OCI-M2 (cell line): ENCODE results near the gene TOX2.

Source experiments
- DNase-seq: peaks from one replicate; lab custom pipeline; 2025; ENCODE audit not compliant: unreplicated experiment; lab: John Stamatoyannopoulos, UW

TOX2 gene

DNA sequence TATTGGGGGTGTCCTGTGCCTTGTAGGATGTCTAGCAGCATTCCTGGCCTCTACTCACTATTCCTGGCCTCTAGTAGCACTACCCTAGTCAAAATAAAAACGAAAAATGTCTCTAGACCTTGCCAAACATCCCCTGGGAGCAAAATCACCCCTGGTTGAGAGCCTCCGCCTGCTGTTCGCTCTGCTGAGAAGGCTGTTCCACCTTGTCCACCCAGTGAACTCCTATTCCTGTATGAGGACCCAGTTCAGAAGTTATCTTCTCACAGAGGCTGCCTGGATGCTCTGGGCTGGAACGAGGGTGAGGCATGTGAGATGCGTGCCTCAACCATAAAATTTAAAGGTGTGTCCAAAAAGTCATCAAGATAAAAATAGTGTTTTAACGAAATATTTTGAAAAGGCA is 101.9 kb downstream of the TOX2 start:
- DNase-seq, result no peak

DNA sequence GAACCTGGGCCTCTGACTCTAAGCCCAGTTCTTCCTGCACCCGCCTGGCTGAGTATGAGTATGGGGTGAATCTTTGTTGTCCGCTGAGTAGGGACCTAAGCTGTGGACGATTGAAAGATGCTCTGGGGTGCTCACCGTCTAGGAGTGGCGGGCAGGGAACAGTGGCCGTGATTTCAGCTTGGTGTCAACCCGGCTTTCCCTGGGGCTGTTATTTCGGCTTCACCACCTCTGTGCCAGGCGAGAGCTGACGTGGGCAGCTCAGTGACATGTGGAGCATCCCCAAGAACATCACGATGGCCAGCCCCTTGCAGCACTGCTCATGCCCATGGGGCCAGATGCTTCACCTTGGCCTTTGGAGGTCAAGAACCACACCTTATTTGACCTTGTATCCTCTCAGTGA is 102.6 kb downstream of the TOX2 start:
- DNase-seq, result no peak

DNA sequence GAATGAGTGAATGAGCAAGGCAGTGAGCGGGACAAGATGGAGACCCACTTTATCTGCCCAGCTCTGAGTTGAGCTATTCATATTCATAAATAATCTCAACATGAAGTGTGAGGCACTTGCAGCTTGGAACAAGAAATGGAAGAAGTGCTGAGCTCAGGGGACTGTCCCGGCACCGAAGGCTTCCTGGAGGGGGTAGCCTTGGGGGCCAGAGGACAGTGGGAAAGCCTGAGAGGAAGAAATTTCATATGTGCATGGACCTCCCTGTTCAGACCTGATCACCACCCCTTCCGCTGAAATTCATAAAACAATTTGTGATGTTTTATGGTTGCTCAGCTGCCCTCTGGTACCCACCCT is 103.2 kb downstream of the TOX2 start:
- no peak for DNase-seq

DNA sequence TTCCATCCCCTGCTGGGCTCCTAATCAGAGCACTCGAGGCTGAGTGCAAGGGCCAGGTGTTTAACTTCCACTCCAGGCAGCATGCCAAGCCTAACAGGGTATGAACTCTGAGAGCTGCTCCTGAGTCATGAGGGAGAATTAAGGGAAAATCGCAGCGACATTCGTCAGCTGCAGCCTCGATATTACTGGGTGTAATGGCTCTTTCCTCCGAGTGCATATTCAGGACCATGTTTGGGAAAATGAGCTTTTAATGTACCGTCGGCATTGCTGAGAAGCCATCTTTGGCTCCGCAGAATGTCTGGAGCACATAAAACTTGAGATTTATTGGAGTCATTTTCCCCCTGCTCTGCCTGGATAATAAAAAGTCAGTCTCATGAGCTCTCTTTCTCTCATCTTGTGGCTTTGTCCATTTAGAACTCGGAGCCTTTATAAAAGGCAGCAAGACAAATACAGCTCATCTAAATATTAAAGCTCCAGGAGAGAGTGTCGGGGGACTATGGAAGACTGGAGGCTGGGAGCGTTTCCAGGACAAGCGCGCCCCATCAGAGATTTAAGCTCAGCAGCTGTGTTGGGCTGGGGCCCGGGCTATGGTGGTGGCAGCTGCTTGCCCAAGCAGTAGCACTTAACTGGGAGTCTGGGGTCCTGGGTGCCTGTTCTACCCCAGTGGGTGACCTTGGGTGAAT is 103.7 kb downstream of the TOX2 start:
- no peak for DNase-seq

DNA sequence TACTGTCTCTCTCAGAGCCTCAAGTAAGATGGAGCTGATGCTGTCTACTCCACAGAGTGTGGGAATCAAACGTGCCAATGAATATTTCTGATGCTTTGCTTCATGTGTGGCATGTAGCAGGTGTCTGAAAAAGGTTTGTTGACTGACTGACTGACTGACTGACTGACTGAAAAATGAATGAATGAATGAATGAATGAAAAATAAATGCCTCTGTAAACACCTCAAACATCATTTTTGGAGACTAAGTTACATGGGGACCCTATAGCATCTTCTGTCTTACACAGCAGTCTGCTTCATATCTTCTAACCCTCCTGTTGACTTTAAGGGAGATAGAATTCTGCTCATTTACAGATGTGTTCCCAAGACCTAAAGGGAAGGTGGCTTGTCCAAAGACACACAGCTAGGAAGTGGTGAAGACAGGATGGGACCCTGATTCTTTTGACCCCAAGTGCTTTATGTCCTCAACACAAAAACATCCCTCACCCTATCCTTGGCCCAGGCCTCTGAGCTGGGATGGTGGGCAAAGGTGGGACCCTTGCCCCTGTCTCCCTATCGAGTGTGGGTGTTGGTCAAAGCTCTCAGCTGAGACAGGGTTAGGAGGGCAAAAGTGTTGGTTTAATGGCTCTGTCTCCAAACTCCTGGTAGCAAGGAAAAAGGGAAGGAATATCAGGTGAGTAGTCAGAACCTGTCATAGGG is 104.4 kb downstream of the TOX2 start:
- no peak for DNase-seq

DNA sequence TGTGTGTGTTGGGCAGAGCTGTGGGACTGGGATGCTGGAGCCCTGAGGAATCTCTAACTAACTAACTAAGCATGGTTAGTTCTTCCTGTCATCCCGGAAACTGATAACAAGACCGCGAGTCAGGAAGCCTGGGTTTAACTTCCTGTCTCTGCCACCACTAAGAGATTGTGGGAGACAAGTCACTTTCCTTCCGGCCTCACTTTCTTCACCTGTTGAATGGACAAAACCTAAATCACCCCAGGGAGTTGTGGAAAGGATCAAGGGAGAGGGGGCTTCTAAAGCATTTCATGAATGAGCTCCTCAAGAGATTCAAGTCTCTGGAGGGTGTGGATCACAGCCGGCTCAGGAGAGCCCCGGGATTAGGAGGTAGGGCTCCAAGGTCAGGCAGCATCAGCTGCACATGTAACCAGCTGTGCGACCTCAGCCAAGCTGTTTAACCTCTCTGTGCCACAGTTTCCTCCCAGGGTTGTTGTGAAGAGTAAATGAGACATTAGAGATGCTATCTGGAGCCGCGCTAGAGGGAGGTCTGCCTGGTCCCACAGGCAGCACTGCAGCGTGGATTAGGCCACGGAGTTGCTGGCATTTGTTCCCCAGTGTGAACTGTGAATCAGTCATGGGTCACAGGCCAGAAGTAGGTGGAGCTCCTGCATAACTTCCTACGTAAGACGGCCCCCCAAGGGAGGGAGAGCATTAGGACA is 105.1 kb downstream of the TOX2 start:
- no peak for DNase-seq

DNA sequence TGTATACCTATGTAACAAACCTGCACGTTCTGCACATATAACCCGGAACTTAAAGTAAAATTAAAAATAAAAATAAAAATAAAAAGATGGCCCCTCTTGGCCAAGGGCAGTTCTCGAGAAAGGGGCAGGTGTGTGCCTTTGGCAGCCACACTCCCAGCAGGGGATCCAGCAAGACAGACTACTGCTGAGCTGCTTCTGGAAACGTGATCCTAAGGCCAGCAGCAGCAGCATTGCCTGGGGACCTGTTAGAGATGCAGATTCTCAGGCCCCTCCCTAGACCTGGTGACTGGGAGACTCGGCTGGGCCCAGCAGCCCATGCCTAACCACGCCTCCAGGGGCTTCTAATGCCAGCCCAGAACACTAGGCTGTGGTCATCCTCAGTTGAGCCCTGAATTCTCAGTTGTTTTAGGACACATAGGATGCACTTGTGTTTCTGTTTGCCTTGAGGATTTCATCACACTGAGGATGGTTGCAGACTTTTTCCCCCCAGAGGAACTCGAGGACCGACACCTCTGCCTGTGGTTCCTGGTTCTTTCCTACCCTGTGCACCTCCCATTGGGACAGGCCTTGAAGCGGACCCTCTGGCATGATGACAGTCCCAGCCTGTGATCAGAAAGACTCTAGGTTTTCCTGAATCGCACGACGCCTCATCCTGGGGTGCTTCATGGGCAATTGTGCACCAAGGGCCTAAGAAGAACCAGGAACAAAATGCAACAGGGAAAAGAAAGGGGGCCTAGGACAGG is 105.9 kb downstream of the TOX2 start:
- no peak for DNase-seq

DNA sequence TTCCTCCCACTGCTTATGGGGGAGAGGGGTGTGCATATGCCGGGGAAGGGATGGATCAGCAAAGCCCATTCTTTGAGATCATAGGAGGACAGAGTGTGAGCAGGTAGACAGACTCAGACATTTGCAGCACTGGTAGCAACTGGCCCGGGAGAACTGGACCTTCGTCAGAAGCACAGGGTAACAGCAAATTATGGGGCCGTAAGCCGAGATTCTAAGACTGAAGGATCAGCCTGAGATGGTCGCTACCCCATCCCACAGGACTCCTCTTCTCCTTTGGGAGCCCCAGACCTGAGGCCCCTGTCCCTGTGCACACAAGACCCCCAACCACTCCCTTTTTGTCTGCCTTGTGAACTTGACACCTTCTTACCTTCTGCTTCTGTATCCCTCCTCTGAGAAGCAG is 106.5 kb downstream of the TOX2 start:
- no peak for DNase-seq

DNA sequence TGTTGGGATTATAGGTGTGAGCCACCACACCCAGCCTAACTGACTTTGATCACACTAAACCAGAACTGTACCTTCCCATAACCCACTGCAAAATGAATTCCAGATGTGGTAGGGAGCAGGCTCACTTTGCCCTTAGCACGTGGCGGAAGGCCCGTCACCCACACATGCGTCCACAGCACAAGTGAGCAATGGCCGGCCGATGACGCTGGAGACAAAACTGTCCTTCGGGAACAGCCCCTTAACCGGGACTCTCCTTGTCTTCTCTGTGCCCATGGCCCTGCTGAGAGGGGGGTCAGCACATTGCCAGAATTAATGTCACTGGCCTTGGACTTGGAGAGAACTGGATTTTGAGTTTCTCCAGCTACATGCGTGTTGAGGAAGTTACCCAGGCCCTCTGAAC is 107.2 kb downstream of the TOX2 start:
- DNase-seq, result no peak

DNA sequence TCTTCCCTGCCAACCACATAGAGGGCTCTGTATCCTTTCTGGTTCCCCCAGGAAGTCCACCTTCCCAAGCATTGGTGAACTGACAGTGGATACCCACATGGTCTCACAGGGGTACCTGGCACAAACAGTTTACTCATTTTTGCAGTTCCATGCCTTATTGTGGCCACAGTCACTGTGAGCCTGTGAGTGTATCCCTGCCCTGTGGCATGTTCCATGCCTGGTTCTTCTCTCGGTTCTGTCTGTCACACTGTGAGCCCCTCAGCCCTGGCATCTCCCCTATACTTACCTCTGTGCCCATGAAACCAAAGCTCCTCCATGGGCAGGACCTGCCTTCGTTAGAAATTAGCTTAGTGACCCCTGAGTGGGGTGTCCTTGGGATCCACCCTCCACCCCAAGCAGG is 107.8 kb downstream of the TOX2 start:
- DNase-seq, result no peak

DNA sequence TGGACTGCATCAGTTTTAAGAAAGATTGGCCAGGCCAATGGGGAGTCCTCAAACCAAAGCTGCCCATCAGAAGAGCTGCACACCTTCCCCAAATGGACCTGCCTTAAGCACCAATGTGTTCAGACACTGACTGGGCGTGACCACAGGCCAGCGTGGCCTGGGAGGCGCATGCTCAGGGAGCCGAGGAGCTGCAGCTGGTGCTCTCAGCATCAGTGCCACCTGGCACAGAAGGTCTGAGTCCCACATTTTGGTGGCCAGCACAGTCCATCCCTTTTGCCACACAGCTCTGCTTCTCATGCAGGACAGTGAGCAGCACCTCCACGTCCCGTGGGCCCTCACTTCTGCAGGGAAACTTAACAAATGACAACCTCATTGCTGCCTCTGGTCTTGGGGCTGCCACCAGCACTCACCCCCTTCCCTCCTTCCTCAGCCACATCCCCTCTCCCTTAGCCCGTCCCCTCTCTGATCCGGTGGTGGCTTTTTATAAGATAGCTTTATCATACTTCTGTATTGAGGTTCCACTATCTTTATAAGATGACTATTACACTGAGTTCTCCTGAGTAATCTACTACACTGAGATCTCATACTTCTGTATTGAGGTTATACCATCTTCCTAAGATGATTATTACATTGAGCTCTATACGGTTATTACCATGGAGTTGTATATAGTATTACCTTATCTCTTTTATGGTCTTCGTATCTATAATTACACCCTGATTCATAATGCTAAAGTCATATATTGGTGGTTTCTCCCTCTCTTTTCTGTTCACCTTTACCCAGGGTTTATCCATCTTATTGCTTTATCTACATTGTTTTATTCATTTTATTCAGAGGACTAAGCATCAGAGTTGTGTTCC is 109.1 kb downstream of the TOX2 start:
- DNase-seq, result no peak

DNA sequence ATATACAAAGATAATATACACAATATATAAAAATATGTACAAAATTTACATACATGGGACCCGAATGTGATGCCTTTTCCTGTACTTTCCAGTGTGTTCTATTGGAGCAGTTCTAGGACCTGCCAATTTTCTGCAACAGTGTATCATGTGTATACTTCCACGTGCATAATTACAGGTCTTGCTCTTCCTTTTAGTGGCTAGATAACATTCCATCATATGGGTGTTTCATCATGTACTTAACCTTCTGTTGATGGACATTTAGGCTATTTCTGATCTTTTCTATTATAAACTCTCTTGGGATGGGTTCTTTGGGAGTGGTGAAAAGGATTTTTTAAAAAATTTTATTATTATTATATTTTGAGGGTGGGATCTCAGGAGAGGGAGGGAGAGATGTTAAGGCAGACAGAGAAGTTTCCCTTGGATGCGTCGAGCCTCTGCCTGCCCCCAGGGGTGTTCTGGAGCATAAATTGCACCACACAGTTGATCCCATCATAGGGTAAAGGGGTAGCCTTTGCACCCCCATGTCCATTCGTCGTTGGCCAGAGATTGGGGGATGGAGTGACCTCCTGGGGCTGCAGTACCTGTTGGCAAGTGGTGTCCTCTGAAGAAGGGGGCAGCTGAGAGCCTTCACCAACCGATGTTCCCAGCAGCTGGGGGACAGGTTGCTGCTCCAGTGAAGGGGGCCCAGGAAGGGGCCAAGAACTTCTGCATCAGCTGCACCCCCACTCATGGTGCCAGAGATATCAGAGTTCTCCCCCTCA is 110.3 kb downstream of the TOX2 start:
- DNase-seq, result no peak

DNA sequence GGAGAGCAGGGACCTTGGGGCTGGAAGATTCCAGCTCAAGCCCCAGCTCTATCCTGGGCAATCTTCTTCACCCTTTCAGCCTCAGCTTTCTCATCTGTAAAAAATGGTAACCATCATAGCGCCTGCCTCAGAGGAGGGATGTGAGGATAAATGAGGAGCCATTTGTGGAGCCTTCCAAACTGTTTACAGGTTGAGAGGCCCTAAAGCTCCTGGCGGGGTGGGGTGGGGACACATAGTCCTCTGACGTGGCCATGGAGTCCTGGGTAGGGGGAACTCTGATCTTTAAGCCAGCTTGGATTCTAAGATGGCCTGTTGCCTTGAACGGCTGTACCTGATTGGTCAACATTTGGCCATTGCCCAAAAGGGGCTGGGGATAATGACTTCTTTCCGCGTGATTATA is 111.1 kb downstream of the TOX2 start:
- DNase-seq, result no peak

DNA sequence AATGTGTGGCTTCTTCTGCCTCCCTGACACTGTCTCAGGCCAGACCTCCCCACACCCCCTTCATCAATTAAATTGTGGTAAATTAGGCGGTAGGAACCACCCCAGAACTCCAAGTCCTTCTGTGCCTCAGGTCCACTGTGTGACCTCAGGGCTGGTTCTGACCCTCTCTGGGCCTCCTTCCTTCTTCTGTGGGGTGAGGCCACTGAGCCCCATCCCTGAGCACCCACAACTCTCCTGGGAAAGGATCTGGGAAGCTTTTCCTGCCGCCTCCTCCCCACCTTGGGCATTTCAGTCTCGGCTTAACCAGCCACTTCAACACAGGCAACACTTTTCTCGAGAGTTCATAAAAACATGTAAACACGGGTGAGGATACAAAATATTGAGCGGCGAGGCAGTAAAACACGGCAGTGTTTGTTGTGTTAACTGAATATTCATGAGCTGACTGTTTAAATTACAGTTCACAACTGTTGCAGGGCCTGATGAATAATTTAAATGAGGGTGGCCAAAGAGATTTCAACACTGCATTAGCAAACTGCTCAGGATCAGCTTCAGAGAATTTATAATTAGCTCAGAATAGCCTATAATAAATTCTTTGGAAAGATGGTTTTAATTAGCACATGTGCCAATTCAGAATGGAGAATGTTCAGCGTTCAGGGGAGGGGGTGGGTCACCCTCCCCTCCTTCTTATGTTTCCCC is 112.1 kb downstream of the TOX2 start:
- no peak for DNase-seq

DNA sequence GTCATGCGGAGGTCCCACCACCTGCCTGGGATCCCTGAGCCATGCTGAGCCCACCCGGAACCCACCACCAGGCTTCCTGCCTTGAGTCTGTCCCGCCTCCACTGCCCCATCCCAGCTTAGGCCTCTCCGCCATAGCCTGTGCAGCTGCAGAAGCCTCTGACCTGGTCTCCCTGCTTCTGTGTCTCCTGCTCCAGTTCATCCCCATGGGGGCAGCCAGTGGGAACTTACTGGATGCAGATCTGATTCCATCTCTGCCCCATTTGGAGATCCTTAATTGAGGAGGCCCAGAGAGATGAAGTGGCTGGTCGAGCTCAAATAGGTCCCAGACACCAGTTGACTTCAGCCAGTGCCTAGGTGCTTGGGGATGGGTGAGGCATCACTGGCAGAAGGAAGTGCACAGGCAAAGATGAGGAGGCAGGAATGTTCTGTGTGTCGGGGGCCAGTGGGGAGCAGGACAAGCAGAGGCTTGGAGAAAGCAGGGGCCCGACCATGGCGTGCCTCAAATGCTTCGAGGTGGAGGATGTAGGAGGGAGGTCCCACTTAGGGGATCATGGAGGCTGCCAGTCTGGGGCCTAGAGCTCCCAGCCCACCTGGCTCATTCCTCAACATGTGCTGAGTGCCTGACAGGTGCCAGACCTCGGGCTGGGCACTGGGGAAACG is 112.8 kb downstream of the TOX2 start:
- DNase-seq, result no peak

DNA sequence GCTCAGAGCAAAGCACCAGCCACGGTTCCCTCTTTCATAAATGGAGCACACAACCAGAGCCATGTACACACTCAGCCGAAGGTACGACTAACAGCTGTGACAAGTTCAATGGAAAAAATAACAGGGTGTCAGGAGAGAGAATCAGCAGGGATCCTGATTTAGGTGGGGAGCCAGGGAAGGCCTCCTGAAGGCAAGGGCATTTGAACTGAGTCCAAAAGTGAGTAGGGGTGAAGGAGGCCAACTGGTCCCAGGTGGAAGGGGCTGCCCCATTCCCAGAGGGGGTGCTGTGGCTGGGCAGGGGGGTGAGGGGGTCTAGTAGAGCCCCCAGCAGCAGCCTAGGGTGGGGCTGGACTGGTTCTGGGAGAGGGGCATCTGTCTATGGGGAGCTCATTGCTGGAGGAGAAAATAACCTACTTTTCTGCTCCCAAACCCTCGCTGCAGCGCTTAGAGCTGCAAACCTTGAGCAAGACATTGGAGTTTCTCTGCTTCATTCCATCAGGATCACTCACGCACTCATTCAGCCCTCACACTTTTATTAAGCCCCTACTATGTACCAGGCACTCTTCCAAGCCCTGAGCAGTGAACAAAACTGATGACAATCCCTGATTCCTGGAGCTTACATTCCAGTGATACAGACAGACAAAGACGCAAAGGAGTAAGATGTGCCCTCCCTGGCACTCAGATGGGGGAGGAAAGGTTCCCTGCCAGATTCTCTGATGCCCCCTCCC is 113.5 kb downstream of the TOX2 start:
- DNase-seq, result no peak

DNA sequence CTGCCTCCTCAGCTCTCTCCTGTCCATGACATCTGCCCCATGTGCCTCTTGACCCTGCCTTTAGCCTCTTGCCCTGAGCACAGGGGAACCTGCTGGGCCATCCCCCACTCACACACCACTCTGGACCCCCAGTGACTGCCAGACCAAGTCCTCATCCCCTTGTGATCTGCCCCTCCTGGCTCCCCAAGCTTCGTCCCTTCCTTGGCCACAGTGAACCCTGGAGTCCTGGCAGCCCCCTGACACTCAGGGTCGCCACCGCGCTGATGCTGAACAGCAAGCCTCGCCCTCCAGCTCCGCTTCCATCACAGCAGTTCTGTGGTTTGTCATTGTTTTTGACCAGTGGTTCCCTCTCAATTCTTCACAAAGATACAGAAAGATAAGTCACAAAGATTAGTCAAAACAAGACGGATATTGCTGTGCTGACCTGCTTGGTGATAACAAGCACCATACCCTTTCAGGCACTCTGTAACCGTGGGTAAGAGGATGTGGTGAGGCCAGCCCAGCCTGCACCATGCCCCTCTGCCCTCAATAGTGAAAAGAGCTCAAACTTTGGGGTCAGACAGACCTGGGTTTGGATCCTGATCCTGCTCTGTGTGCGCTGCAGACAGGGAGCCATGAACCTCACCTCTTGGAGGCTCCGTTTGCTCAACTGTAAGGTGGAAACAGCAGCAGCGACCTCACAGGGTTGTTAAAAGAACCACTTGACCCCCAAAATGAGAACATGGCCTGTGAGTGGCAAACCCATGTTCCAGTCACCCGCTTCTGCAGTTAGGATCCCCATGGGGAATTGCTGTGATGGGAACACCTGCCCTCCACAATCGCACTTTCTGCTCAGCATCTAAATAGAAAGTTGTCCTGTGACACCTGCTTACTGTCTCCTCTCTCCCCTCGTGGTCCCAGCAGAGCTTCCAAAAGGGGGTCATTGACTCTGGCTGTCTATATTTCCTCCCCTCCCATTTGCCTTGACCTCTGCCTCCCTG is 114.5 kb downstream of the TOX2 start:
- no peak for DNase-seq
